Hematopoietic multipotent progenitor cell treated with erythropoietin and hydrocortisone succinate and interleukin-3 and kit ligand, for 17 days (in vitro differentiated cells): ENCODE data around the gene NOXO1.

Source experiments
- DNase-seq: peaks from one replicate; pipeline ENCODE4 v3.0.0-alpha.2; 2015; ENCODE audit warnings: low spot score

NOXO1 gene

DNA sequence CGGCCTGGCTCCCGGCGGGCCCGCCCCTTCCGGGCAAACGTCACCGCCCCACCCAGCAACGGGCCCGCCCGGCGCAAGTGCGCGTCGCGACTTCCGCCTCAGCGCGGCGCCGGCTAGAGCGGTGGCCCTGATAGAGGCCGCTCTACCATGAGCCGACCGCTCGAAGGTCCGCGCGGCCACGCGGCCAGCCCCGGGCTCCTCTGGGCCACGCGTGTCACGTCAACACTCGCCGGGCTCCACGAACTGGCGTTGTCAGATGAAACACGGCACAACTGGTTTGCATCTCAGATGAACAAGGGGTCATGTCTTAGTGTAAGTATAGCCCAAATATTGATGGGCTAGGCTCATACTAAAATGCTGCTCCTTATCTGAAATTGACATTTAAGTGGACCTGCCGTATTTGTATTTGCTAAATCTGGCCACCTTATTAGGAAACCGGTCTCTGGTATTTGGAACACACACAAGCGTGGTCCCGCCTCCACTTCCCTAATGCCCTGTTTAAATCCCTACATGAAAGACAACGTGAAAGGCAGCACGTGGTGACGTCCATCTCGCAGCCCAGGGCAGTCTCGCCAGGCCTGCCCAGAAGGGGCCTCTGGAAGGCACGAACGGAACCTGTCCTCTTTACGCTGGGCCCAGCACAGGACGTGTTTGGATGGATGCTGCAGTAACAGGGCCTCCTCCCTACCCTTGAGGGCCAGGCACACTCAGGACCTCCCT lies 28.7 kb upstream of the NOXO1 start, which contains the start of gene ZNF598:
TSS of gene ZNF598 (minus strand) at position 31 of the 720 bp plus-strand sequence.
- DNase-seq, result peak; percentile 91

- DNase-seq, result no peak
Observed at GRCh38 chr16:2009164-2009711, 28.0 kb upstream of the NOXO1 start.

DNA sequence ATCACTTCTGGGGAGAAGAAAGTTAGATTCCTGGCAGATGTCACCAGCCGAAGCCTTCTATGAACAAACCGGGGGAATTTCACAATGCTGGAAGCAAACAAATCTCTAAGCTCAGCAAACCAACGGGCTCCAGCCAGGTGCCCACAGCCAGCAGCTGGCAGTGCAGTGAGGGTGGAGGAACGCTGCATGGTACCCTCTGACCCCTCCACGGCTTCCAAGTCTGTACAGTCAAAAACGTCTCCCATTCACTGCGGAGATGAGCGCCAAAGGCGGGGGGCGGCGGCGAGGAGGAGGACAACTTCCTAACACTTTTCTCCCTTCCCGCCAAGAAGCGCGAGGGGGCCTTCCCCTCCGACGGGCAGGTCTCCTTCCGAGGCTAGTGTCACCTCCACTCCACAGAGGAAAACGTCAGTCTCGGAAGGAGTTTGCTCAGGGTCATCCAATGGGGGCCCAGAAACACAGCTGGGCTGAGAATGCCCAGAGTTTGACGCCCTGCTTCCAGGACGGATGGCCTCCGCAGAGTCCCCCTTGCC lies 27.4 kb upstream of the NOXO1 start:
- no peak for DNase-seq

DNA sequence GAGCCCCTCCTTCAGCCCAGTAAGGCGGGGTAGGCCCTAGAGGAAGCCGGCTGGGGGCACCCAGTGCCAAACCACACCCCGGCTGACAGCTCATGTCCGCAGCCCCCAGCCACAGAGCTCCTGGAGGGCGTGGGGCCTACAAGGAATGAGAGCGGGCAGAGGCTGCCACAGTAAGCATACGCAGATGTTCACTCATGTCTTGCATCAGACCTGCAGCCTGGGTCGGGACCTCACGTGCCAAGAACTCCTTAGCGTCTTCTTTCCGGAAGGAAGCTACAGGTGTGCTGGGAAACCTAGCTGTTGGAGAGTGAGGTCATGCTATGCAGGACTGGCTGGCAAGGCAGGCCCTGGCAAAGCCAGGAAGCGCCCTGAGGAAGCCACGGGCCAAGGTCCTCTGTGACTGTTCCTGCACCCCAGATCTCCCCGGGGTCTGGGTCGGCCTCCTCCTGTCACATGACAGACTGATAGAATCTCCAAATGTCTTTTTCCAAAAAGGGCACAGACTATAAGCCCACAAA lies 26.8 kb upstream of the NOXO1 start:
- no peak for DNase-seq

- DNase-seq, result no peak
Observed at GRCh38 chr16:2007081-2007836, 26.0 kb upstream of the NOXO1 start.

DNA sequence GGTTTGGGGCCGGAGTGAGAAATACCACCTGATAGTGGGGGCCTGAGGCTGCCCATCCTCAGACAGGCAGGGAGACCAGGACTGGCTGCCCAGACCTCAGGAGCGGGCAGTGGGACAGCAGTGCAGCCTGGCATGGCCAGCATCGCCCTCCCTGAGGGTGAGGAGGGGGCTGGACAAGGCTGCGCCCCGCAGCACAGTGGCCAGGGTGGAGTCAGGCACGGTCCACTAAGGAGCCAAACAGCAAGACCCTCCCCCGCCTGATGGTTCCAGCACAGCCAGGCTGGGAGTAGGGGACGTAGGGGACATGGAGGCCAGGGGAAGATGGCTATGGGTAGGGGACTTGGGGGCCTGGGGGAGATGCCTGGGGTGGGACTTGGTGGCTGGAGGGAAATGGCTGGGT lies 25.0 kb upstream of the NOXO1 start:
- DNase-seq, result no peak

DNA sequence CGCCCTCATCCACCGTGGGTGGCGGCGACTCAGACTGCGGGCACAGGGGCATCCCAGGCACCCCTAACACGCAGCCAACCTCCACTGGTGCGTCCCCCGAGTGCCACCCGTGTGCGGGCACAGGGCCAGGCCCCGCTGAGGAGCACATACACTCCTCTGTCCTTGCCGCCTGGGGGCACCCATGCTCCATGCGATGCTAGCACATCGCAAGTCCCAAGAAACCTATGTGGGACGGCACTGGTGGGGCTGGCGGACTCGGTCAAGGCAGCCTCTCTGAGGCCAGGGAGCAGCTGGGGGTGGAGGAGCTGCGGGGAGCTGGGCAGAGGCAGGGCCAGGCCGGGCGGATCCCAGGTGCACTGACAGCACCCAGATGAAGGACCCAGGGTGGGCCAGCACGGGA lies 24.4 kb upstream of the NOXO1 start:
- peak; percentile 27 for DNase-seq

DNA sequence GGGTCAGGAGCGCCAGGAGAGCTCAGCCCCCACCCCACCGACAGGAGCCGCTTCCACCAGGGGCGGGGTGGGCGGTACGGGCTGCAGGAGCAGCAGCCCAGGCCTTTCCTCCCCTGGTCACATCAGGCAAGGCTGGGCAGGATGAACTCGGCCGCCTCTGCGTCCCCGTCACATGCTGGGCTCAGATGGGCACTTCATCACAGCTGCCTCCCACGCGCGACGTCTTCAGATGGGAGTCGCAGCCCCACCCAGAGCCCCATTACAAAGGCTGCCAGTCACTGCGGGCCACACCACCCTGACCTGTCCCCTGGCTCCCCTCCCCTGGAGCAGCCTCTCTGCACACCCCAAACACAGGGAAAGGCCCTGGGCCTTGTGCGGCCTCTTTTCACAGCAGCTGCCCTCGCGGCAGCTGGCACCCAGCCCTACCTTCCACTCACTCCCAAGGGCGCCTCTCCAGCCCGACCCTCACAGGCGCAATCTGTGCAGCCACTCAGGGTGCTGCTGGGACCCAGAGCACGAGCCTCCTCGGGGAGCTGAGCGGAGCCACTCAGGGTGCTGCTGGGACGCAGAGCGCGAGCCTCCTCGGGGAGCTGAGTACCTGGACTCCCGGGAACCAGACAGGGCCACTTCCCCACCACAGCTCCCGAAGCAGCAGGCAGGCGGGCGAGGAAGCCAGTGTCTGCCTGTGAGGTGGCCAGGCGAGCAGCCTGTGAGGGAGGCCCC lies 23.7 kb upstream of the NOXO1 start:
- no peak for DNase-seq

GRCh38 chr16:2003827-2004641 lies 22.8 kb upstream of the NOXO1 start:
- DNase-seq, result peak; percentile 91

- no peak for DNase-seq
Observed at GRCh38 chr16:2003231-2003826, 22.1 kb upstream of the NOXO1 start.

DNA sequence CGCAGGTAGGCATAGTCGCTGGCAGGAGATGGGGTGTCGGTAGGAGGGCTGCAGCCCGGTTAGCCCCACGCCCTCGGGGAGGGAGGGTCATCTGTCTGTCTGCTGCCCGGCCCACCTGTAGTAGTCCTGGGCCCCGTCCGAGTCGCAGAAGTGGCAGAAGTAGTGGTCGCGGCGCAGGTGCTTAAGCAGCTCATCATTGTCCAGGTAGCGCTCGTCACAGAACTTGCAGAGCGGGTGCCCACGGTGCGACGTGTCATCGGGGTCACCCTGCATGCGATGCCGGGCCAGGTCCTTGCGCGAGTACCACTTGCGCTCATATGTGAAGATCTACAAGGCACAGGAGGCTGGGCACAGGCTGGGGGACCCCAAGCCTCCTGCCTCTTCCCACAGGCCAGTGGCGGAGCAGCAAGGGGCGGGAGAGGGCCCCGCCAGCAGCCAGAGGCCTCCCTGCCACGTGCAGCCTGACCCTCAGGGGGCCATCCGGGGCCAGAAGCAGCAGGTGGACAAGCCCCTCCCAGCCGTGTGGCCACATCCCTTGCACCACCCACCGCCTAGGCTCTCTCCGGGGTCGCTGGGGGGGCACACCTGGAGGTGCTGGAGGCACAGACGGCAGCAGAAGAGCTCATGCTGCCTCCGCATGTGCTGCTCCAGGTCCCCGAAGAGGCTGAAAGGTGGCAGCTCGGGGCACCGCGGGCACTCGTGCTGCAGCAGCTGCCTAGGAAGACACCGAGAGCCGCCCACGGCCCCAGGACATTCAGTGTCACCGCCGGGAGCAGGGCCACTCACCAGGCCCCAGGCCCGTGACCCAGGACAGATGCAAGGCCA lies 21.3 kb upstream of the NOXO1 start:
- DNase-seq, result no peak

DNA sequence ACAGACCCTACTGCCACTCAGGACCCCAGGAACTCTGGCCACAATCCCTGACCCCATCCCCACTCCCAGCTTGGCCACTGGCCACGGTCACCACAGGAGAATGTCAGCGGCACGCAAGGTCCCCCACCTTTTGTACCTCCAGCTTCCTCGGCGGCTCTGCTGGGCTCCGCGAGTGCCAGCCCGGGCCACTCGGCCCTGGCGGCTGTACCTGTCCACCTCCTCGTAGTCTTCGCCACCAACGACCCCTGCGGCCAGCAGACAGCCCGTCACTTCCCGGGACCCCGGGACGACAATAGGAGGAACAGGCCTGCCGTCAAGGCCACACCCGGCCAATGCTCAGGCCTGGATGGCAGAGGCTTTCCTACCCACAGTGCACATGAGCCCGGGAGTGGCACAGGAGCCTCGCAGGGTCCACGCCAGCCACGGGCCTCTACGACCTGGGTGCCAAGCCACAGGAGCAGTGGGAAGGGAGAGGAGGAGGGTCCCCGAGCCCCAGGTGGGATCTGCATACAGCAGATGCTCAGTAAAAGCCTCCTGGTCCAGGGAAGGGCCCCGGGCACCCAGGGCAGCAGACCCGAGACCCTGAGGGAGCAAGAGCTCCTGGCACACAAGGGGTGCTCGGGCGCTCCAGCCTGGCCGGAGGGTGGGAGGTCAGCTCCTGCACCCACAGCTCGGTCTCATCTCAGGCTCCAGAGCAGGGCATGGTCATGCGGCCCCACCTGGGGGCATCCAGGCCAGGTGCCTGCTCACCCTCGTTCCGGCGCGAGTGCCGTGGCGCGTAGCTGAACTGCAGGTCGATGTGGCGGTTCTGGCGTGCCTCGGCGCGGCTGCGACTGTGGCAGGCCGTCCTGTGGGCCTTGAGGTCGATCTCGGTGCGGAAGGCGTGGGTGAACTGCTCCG lies 20.4 kb upstream of the NOXO1 start:
- no peak for DNase-seq

GRCh38 chr16:2001035-2001434 lies 19.8 kb upstream of the NOXO1 start:
- no peak for DNase-seq

GRCh38 chr16:1999866-2000514 lies 18.7 kb upstream of the NOXO1 start:
- no peak for DNase-seq

DNA sequence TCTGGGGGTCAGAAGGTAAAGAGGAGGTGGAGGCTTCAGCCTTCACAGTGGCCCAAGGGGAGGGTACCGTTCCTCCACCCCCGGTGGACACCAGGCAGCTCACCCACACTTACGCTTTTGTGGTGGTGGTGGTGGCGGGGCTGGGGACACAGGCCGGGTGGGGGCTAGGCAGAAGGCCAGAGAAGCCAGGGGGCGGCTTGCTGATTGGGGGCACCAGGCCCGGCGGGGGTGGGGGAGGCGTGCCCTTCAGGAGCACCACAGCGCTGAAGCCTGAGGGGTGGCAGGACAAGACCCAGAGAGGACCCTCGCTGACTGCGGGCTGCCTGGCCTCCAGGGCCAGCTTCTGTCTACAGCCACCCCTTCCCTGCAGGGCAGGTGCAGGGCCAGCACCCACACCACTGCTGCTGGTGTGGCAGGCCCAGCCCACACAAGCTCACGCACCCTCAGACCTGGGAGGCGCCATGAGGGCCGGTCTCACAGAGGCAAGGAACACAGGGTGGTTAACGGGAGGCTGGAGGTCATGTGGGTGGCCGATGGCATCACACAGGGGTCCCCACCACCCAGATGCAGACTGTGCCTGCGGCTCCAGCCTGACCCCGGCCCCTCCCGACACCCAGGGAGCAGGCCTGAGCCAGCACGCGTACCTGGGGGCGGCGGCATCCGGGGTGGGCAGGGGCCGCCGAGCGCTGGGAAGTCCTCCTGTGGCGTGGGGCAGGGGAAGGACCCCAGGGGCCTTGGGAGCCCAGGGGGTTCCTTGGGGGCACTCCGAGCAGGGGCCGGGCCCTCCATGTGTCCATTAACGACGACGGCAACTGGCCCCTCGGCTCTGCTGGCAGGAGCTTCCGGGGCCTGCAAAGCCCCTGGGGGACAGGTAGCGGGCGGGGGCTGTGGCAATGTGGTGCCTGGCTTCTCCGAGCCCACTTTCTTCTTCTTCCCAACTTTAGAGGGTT lies 17.9 kb upstream of the NOXO1 start:
- DNase-seq, result no peak

DNA sequence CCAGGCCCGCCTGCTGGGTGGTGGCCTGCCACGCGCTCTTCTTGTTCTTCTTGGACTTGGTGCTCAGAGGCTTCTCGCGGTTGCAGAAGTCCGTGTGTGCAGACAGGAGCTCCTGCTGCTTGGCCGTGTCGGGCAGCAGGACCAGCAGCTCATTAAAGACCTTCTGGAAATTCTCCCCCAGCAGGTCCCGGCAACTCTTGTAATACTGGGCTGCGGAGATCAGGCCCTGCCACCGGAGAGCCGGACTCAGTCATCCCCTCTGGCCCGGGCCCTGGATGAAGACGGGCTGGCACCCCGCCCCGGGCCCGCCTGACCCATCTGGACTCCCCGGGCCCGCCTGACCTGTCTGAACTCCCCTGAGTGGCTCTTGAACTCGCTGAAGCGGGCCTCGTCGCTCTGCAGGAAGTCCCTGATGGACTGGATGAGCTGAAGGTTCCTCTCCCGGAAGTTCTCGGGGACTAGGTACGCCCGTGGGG lies 17.1 kb upstream of the NOXO1 start:
- no peak for DNase-seq
